HepG2 (cell line): Measurements from ENCODE around the gene ENDOG. TPM values are rescaled to one million over a fixed set of nuclear protein-coding genes. Genes with fewer than 3 reads are reported as not detected.

Source experiments
- ETV5 ChIP-seq: IDR thresholded peaks from 2 replicates; pipeline ENCODE4 v1.6.1; 2018; ENCODE audit warnings: missing biosample characterization, missing genetic modification reagents, inconsistent platforms, borderline replicate concordance
- ETV6 ChIP-seq: sonication (generic); formaldehyde crosslinking; conservative IDR thresholded peaks from 2 replicates; pipeline ENCODE4 v1.4.0; 2020; ENCODE audit warnings: missing genetic modification reagents
- MED13 ChIP-seq: sonication (generic); formaldehyde crosslinking; IDR thresholded peaks from 2 replicates; pipeline ENCODE4 v1.5.0; 2020; ENCODE audit warnings: missing genetic modification reagents
- PPARG ChIP-seq: conservative IDR thresholded peaks from 2 replicates; pipeline ENCODE4 v1.6.1; 2016; ENCODE audit warnings: missing biosample characterization, missing genetic modification reagents
- PRPF4 ChIP-seq: fragments of 200-400 bp; formaldehyde crosslinking; IDR thresholded peaks from 2 replicates; pipeline ENCODE4 v1.6.1; 2016; ENCODE audit warnings: low read length, low read depth; ENCODE audit not compliant: poor library complexity, severe bottlenecking
- RFX3 ChIP-seq: IDR thresholded peaks from 2 replicates; pipeline ENCODE4 v1.6.1; 2016; ENCODE audit warnings: missing biosample characterization, missing genetic modification reagents
- SUZ12 ChIP-seq: fragments of 150-350 bp; IDR thresholded peaks from 2 replicates; pipeline ENCODE4 v1.6.1; 2014; ENCODE audit warnings: low read depth, low read length
- ZBTB7B ChIP-seq: sonication (generic); formaldehyde crosslinking; IDR thresholded peaks from 2 replicates; pipeline ENCODE4 v1.4.0; 2020; ENCODE audit warnings: missing genetic modification reagents
- ZNF136 ChIP-seq: sonication (generic); formaldehyde crosslinking; IDR thresholded peaks from 2 replicates; pipeline ENCODE4 v1.8.1; 2022; ENCODE audit warnings: low read depth, mild to moderate bottlenecking, moderate library complexity, missing genetic modification reagents
- ZNF17 ChIP-seq: sonication (generic); formaldehyde crosslinking; IDR thresholded peaks from 2 replicates; pipeline ENCODE4 v1.5.0; 2020; ENCODE audit warnings: mild to moderate bottlenecking, missing genetic modification reagents
- ZNF225 ChIP-seq: sonication (generic); formaldehyde crosslinking; IDR thresholded peaks from 2 replicates; pipeline ENCODE4 v1.4.0; 2020; ENCODE audit warnings: mild to moderate bottlenecking, missing genetic modification reagents
- ZNF292 ChIP-seq: sonication (generic); formaldehyde crosslinking; IDR thresholded peaks from 2 replicates; pipeline ENCODE4 v1.8.1; 2022; ENCODE audit warnings: mild to moderate bottlenecking, low read depth, missing genetic modification reagents, borderline replicate concordance
- ZNF331 ChIP-seq: sonication (generic); formaldehyde crosslinking; IDR thresholded peaks from 2 replicates; pipeline ENCODE4 v1.4.0; 2020; ENCODE audit warnings: missing genetic modification reagents
- polyA plus RNA-seq, 8 experiments: library from polyadenylated mRNA; depleted of rRNA in 3 of 8; stranded (reverse) in 7 of 8; unstranded in 1 of 8; fragments of >200 nt; fragmentation: Illumina TruSeq in 4 of 8; extraction: Trizol in 4 of 8; gene quantifications; 2 replicates each; pipeline versions ENCODE4 v1.2.1 to v1.2.3, GENCODE V29; 2011 to 2016; ENCODE audit warnings: low read depth in 4 of 8, missing spikeins in 1 of 8, mixed read lengths in 1 of 8; ENCODE audit not compliant: insufficient read depth in 1 of 8
- total RNA-seq, 5 experiments: library from RNA; depleted of rRNA; stranded (reverse); fragments of >200 nt; fragmentation: Illumina TruSeq; extraction: Trizol; gene quantifications; 2 replicates each; pipeline ENCODE4 v1.2.3, GENCODE V29; 2016; ENCODE audit warnings: low read depth in 1 of 5
- TF ChIP-seq, protein P1 (sequence below): sonication (generic); formaldehyde crosslinking; IDR thresholded peaks from 2 replicates; pipeline ENCODE4 v1.5.0; 2020; ENCODE audit warnings: missing genetic modification reagents, mild to moderate bottlenecking, borderline replicate concordance
- TF ChIP-seq, protein P2 (sequence below): sonication (generic); formaldehyde crosslinking; IDR thresholded peaks from 2 replicates; pipeline ENCODE4 v1.5.1; 2020; ENCODE audit warnings: mild to moderate bottlenecking, missing genetic modification reagents, moderate library complexity
- TF ChIP-seq, protein P3 (sequence below): sonication (generic); formaldehyde crosslinking; IDR thresholded peaks from 2 replicates; pipeline ENCODE4 v1.4.0; 2020; ENCODE audit warnings: mild to moderate bottlenecking, missing genetic modification reagents
- TF ChIP-seq, protein P4 (sequence below): sonication (generic); formaldehyde crosslinking; IDR thresholded peaks from 2 replicates; pipeline ENCODE4 v1.9.0; 2021; ENCODE audit warnings: missing genetic modification reagents, borderline replicate concordance
- TF ChIP-seq, protein P5 (sequence below): sonication (generic); formaldehyde crosslinking; IDR thresholded peaks from 2 replicates; pipeline ENCODE4 v1.4.0; 2020; ENCODE audit warnings: mild to moderate bottlenecking, missing genetic modification reagents
- TF ChIP-seq, protein P6 (sequence below): fragments of 450-650 bp; IDR thresholded peaks from 2 replicates; pipeline ENCODE4 v1.6.1; 2017; ENCODE audit warnings: mild to moderate bottlenecking

Gene ENDOG
- total and polyA plus RNA-seq, 2 of the 13 experiments (the other 11 are each of a cell fraction or from before 2014, with no cell fraction given), result 26.3 to 28.8 TPM

DNA sequence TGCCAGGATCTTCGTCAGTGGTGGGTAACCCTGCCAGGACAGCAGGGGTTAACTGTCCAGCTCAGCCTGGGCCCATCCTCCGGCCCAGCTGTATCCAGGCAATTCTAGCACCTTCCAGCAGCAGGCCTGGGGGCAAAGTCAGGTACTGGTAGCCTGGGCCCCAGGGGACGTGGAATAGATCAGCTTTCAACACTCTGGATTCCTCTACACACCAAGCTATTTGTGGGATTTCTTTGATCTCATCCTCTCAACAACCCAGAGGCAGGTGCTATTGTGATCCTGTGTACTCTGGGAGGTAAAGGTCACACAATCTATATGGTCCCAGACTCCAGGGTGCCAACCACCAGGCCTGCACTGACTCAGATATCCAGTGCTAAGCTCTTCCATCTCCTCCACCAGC, 20.0 kb downstream of the ENDOG start (continued):
- TF ChIP-seq, protein P1, sequence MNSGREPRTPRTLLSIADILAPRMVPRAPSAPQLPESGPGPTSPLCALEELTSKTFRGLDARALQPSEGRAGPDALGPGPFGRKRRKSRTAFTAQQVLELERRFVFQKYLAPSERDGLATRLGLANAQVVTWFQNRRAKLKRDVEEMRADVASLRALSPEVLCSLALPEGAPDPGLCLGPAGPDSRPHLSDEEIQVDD, result no peak
- TF ChIP-seq, protein P2, sequence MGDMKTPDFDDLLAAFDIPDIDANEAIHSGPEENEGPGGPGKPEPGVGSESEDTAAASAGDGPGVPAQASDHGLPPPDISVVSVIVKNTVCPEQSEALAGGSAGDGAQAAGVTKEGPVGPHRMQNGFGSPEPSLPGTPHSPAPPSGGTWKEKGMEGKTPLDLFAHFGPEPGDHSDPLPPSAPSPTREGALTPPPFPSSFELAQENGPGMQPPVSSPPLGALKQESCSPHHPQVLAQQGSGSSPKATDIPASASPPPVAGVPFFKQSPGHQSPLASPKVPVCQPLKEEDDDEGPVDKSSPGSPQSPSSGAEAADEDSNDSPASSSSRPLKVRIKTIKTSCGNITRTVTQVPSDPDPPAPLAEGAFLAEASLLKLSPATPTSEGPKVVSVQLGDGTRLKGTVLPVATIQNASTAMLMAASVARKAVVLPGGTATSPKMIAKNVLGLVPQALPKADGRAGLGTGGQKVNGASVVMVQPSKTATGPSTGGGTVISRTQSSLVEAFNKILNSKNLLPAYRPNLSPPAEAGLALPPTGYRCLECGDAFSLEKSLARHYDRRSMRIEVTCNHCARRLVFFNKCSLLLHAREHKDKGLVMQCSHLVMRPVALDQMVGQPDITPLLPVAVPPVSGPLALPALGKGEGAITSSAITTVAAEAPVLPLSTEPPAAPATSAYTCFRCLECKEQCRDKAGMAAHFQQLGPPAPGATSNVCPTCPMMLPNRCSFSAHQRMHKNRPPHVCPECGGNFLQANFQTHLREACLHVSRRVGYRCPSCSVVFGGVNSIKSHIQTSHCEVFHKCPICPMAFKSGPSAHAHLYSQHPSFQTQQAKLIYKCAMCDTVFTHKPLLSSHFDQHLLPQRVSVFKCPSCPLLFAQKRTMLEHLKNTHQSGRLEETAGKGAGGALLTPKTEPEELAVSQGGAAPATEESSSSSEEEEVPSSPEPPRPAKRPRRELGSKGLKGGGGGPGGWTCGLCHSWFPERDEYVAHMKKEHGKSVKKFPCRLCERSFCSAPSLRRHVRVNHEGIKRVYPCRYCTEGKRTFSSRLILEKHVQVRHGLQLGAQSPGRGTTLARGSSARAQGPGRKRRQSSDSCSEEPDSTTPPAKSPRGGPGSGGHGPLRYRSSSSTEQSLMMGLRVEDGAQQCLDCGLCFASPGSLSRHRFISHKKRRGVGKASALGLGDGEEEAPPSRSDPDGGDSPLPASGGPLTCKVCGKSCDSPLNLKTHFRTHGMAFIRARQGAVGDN (CRISPR knock-in tag), result peak; percentile 99
- TF ChIP-seq, protein P3, sequence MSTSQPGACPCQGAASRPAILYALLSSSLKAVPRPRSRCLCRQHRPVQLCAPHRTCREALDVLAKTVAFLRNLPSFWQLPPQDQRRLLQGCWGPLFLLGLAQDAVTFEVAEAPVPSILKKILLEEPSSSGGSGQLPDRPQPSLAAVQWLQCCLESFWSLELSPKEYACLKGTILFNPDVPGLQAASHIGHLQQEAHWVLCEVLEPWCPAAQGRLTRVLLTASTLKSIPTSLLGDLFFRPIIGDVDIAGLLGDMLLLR (CRISPR knock-in tag), result no peak
- TF ChIP-seq PRPF4, result no peak
- no peak for TF ChIP-seq SUZ12
- TF ChIP-seq ETV5 (CRISPR knock-in tag), result peak; percentile 52; the same call in 1 of the 2 replicates
- TF ChIP-seq PPARG (CRISPR knock-in tag), result peak; percentile 82
- TF ChIP-seq RFX3 (CRISPR knock-in tag), result no peak
- TF ChIP-seq, protein P4, sequence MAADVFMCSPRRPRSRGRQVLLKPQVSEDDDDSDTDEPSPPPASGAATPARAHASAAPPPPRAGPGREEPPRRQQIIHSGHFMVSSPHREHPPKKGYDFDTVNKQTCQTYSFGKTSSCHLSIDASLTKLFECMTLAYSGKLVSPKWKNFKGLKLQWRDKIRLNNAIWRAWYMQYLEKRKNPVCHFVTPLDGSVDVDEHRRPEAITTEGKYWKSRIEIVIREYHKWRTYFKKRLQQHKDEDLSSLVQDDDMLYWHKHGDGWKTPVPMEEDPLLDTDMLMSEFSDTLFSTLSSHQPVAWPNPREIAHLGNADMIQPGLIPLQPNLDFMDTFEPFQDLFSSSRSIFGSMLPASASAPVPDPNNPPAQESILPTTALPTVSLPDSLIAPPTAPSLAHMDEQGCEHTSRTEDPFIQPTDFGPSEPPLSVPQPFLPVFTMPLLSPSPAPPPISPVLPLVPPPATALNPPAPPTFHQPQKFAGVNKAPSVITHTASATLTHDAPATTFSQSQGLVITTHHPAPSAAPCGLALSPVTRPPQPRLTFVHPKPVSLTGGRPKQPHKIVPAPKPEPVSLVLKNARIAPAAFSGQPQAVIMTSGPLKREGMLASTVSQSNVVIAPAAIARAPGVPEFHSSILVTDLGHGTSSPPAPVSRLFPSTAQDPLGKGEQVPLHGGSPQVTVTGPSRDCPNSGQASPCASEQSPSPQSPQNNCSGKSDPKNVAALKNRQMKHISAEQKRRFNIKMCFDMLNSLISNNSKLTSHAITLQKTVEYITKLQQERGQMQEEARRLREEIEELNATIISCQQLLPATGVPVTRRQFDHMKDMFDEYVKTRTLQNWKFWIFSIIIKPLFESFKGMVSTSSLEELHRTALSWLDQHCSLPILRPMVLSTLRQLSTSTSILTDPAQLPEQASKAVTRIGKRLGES (CRISPR knock-in tag), result no peak
- TF ChIP-seq, protein P5, sequence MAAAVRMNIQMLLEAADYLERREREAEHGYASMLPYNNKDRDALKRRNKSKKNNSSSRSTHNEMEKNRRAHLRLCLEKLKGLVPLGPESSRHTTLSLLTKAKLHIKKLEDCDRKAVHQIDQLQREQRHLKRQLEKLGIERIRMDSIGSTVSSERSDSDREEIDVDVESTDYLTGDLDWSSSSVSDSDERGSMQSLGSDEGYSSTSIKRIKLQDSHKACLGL (CRISPR knock-in tag), result no peak
- peak; percentile 74 for TF ChIP-seq ZNF331
- no peak for TF ChIP-seq MED13 (CRISPR knock-in tag)
- TF ChIP-seq, protein P6, sequence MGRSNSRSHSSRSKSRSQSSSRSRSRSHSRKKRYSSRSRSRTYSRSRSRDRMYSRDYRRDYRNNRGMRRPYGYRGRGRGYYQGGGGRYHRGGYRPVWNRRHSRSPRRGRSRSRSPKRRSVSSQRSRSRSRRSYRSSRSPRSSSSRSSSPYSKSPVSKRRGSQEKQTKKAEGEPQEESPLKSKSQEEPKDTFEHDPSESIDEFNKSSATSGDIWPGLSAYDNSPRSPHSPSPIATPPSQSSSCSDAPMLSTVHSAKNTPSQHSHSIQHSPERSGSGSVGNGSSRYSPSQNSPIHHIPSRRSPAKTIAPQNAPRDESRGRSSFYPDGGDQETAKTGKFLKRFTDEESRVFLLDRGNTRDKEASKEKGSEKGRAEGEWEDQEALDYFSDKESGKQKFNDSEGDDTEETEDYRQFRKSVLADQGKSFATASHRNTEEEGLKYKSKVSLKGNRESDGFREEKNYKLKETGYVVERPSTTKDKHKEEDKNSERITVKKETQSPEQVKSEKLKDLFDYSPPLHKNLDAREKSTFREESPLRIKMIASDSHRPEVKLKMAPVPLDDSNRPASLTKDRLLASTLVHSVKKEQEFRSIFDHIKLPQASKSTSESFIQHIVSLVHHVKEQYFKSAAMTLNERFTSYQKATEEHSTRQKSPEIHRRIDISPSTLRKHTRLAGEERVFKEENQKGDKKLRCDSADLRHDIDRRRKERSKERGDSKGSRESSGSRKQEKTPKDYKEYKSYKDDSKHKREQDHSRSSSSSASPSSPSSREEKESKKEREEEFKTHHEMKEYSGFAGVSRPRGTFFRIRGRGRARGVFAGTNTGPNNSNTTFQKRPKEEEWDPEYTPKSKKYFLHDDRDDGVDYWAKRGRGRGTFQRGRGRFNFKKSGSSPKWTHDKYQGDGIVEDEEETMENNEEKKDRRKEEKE, result no peak
- TF ChIP-seq ZNF136 (CRISPR knock-in tag), result no peak
- TF ChIP-seq ETV6 (CRISPR knock-in tag), result no peak
- TF ChIP-seq ZNF17 (CRISPR knock-in tag), result no peak
- no peak for TF ChIP-seq ZBTB7B
- no peak for TF ChIP-seq ZNF225
- no peak for TF ChIP-seq ZNF292
